Endodermal cell (in vitro differentiated cells): Measurements from ENCODE around the gene LRRC53. TPM values are rescaled to one million over a fixed set of nuclear protein-coding genes. Genes with fewer than 3 reads are reported as not detected.

Source experiments
- DNase-seq: peaks from one replicate; pipeline ENCODE4 v3.0.0-alpha.2; 2017
- H3K27ac ChIP-seq: 2 replicates; pipeline ENCODE4 v1.5.1; 2013; ENCODE audit warnings: mild to moderate bottlenecking, low read depth, low read length, moderate library complexity
- H3K27me3 ChIP-seq: 2 replicates; pipeline ENCODE4 v1.6.1; 2013; ENCODE audit warnings: mild to moderate bottlenecking, low read length, moderate library complexity; ENCODE audit not compliant: insufficient read depth, control insufficient read depth, poor library complexity, severe bottlenecking
- H3K36me3 ChIP-seq: 2 replicates; pipeline ENCODE4 v1.7.0; 2013; ENCODE audit warnings: mild to moderate bottlenecking, low read length, moderate library complexity; ENCODE audit not compliant: control insufficient read depth, insufficient read depth
- H3K4me1 ChIP-seq: one replicate; pipeline ENCODE4 v1.7.0; 2013; ENCODE audit warnings: low read length; ENCODE audit not compliant: control insufficient read depth, insufficient read depth
- H3K4me3 ChIP-seq: 2 replicates; pipeline ENCODE4 v1.5.1; 2013; ENCODE audit warnings: mild to moderate bottlenecking, low read length, moderate library complexity
- H3K9ac ChIP-seq: 2 replicates; pipeline ENCODE4 v1.6.1; 2013; ENCODE audit warnings: mild to moderate bottlenecking, low read length, moderate library complexity; ENCODE audit not compliant: poor library complexity, severe bottlenecking; ENCODE audit errors: extremely low read depth
- H3K9me3 ChIP-seq: 2 replicates; pipeline ENCODE4 v1.6.1; 2013; ENCODE audit warnings: mild to moderate bottlenecking, low read length, moderate library complexity; ENCODE audit not compliant: control insufficient read depth
- H3K27ac Mint-ChIP-seq: 2 replicates; pipeline ENCODE4 v1.8.0; 2020; ENCODE audit warnings: mixed read lengths
- H3K27me3 Mint-ChIP-seq: 2 replicates; pipeline ENCODE4 v1.8.0; 2021; ENCODE audit warnings: mild to moderate bottlenecking, mixed read lengths; ENCODE audit not compliant: insufficient read depth
- H3K36me3 Mint-ChIP-seq: 2 replicates; pipeline ENCODE4 v1.8.0; 2020; ENCODE audit warnings: low read depth, mixed read lengths
- H3K4me1 Mint-ChIP-seq: 2 replicates; pipeline ENCODE4 v1.8.0; 2020; ENCODE audit warnings: mixed read lengths
- H3K4me3 Mint-ChIP-seq: 2 replicates; pipeline ENCODE4 v1.8.0; 2020; ENCODE audit warnings: mild to moderate bottlenecking, moderate library complexity, mixed read lengths
- H3K9me3 Mint-ChIP-seq: 2 replicates; pipeline ENCODE4 v1.8.0; 2020; ENCODE audit warnings: mild to moderate bottlenecking, mixed read lengths
- WGBS, 2 experiments: methylation state at CpG; one replicate each; pipeline versions ENCODE4 v1.1.5 to v1.1.7; 2013; ENCODE audit warnings: missing lambda C conversion rate in 2 of 2, mixed read lengths in 1 of 2; ENCODE audit not compliant: insufficient coverage in 1 of 2, insufficient read length in 1 of 2; 5-methylcytosine and 5-hydroxymethylcytosine counted together
- total RNA-seq, 2 donors: library from RNA; stranded (reverse); fragmentation: NEBNext Ultra II Directional in 1 of 2; extraction: Animal tissue kit (Norgen Biotek cat#: 25700) in 1 of 2; gene quantifications; 2 replicates in 1 of 2; 3 replicates in 1 of 2; pipeline ENCODE4 v1.2.1, GENCODE V29; 2021
- TF ChIP-seq, protein P1 (sequence below): fragments of 200-600 bp; sonication (generic); conservative IDR thresholded peaks from 2 replicates; pipeline ENCODE4 v1.5.0; 2021; ENCODE audit warnings: antibody characterized with exemption, mild to moderate bottlenecking

Gene LRRC53
- total RNA-seq, 2 donors from 2014 or later = not detected

DNA sequence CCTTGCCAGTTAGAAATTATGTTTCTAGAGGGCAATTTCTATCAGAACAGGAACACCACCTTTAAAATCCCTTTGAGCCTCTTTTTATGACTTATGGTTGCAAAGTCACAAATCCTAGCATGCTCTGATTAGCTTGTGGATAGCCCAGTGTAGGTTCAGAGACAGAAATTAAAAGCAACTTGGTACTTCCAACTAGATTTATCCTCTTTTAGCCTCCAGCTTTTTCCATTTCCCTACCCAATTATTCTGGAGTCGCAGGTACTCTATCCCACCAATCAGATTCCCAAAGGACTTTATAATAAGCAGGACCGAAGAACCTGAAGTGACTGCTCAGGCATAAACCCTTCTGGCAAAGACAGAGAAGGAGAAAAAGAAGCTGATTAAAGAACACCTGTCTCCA lies 33.4 kb upstream of the LRRC53 start:
- Mint-ChIP-seq H3K27me3 (no peaks in the 10 kb centered on the region), H3K9me3 (no peaks in the 10 kb centered on the region)

DNA sequence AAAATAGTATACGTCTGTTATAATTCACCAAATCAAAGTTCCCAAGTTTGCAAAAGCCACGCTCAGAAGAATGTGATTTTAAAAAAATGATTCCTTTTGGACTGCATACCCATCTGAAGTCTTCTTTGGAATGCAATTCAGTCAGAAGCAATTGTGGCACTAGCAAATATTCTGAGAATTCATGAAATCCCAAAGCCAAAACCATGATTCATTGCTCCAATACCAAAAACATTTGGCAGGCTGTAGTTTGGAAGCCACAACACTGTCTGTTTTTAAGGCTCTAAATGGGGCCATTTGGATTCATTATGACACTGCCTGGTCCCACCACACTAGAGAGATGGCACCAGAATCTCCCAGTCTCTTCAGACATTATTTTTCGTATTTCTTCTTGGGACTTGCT lies 21.8 kb upstream of the LRRC53 start:
- TF ChIP-seq, protein P1, sequence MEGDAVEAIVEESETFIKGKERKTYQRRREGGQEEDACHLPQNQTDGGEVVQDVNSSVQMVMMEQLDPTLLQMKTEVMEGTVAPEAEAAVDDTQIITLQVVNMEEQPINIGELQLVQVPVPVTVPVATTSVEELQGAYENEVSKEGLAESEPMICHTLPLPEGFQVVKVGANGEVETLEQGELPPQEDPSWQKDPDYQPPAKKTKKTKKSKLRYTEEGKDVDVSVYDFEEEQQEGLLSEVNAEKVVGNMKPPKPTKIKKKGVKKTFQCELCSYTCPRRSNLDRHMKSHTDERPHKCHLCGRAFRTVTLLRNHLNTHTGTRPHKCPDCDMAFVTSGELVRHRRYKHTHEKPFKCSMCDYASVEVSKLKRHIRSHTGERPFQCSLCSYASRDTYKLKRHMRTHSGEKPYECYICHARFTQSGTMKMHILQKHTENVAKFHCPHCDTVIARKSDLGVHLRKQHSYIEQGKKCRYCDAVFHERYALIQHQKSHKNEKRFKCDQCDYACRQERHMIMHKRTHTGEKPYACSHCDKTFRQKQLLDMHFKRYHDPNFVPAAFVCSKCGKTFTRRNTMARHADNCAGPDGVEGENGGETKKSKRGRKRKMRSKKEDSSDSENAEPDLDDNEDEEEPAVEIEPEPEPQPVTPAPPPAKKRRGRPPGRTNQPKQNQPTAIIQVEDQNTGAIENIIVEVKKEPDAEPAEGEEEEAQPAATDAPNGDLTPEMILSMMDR = no peak
- H3K9ac ChIP-seq = no peak overlapping the region
- no peaks in the 10 kb centered on the region for H3K27me3 ChIP-seq
- H3K27me3 Mint-ChIP-seq = no peaks in the 10 kb centered on the region
- H3K27ac Mint-ChIP-seq = no peak overlapping the region
- no peaks in the 10 kb centered on the region for H3K4me1 ChIP-seq
- no peak for DNase-seq
- H3K36me3 Mint-ChIP-seq = no peaks in the 10 kb centered on the region
- no peaks in the 10 kb centered on the region for H3K9me3 Mint-ChIP-seq
- no peak overlapping the region for H3K27ac ChIP-seq
- H3K36me3 ChIP-seq = no peaks in the 10 kb centered on the region
- H3K4me1 Mint-ChIP-seq = no peaks in the 10 kb centered on the region
- no peak overlapping the region for H3K4me3 Mint-ChIP-seq
- WGBS, 2 experiments = 92 to 96% methylated on average over 2 to 3 of the region's 3 CpGs
- H3K9me3 ChIP-seq = no peaks in the 10 kb centered on the region
- no peak overlapping the region for H3K4me3 ChIP-seq

More for the DNA sequence above, 33.4 kb upstream of the LRRC53 start:
- no peak overlapping the region for H3K27ac ChIP-seq
- TF ChIP-seq, protein P1 = no peak
- no peaks in the 10 kb centered on the region for H3K36me3 ChIP-seq
- Mint-ChIP-seq H3K4me3 (no peak overlapping the region), H3K36me3 (no peaks in the 10 kb centered on the region), H3K27ac (no peak overlapping the region), H3K4me1 (peaks cover 1% of the 10 kb centered on the region)
- WGBS, 2 experiments = 86% methylated on average over 2 of the region's 2 CpGs; no CpG with 5 or more reads in 1 of the 2 experiments
- H3K9ac ChIP-seq = no peak overlapping the region
- H3K4me3 ChIP-seq = no peak overlapping the region
- no peaks in the 10 kb centered on the region for H3K4me1 ChIP-seq
- H3K27me3 ChIP-seq = no peaks in the 10 kb centered on the region
- H3K9me3 ChIP-seq = no peaks in the 10 kb centered on the region
- no peak for DNase-seq

DNA sequence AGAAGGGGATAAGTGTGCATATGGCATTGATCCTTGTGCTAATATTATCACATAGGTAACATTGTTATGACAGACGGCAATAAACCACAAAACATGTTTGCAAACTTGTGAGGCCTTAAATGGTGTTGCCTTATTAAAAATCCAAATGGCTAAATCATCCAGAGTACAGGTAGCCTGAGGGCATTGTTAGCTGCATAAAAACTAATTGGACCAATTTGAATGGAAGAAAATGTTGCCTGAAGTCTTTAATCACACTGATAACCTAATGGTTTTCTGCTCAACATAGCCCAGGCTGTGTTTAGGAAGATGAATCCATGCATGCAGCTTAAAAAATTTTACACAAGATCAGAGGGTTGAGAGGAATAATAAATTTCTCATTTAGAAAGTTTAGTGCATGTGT lies 19.4 kb upstream of the LRRC53 start:
- H3K4me3 ChIP-seq = no peak overlapping the region
- TF ChIP-seq, protein P1 = no peak
- 94 to 100% methylated on average over 1 of the region's 1 CpG for WGBS, 2 experiments
- H3K9ac ChIP-seq = no peak overlapping the region
- H3K27ac ChIP-seq = no peak overlapping the region
- Mint-ChIP-seq H3K9me3 (no peaks in the 10 kb centered on the region), H3K36me3 (no peaks in the 10 kb centered on the region), H3K4me1 (peaks cover 4% of the 10 kb centered on the region), H3K4me3 (no peak overlapping the region), H3K27ac (no peak overlapping the region), H3K27me3 (no peaks in the 10 kb centered on the region)
- H3K36me3 ChIP-seq = no peaks in the 10 kb centered on the region
- no peak for DNase-seq
- no peaks in the 10 kb centered on the region for H3K9me3 ChIP-seq
- no peaks in the 10 kb centered on the region for H3K4me1 ChIP-seq
- no peaks in the 10 kb centered on the region for H3K27me3 ChIP-seq
